ENCODE measurements around the gene TRPV4.

DNA sequence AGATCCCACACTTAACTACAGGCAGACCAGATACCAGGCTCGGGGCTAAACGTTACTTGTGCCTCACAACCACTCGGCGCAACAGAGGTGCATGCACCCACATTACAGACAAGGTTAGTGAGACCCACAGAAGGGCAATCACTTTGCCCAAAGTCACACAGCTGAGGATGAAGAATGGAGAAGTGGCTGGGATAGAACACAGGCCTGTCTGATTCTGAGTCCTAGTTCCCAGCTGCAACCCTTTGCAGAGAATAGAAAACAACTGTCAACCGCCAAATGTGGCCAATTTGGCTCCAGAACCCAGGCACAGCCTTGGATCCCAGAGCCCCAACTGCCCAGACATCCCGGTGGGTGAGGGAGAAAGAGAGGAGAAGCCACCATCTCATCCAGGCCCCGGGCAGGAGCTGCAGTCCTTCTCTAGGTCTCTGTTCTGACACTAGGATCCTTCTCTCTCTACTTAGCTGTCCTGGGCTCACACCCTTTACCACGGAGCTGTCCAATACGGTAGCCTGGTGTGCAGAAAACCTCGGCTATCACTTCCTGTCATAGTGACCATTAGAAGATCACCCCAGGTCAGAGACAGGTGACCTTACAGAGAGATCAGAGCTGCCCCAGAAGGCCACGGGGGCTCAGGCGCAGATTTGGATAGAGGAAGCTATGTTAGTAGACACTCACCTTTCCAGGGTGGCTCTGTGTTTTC is 60.4 kb downstream of the TRPV4 start:
- TF ChIP-seq POLR2A (IDR thresholded peaks at IDR 0.05), result no peak
- TF ChIP-seq, protein P1, sequence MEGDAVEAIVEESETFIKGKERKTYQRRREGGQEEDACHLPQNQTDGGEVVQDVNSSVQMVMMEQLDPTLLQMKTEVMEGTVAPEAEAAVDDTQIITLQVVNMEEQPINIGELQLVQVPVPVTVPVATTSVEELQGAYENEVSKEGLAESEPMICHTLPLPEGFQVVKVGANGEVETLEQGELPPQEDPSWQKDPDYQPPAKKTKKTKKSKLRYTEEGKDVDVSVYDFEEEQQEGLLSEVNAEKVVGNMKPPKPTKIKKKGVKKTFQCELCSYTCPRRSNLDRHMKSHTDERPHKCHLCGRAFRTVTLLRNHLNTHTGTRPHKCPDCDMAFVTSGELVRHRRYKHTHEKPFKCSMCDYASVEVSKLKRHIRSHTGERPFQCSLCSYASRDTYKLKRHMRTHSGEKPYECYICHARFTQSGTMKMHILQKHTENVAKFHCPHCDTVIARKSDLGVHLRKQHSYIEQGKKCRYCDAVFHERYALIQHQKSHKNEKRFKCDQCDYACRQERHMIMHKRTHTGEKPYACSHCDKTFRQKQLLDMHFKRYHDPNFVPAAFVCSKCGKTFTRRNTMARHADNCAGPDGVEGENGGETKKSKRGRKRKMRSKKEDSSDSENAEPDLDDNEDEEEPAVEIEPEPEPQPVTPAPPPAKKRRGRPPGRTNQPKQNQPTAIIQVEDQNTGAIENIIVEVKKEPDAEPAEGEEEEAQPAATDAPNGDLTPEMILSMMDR (IDR thresholded peaks at IDR 0.05), result no peak

Measured in body of pancreas (tissue), 4 donors.